NCI-H460 (cell line): ENCODE measurements around the gene SND1. TPM values are rescaled to one million over a fixed set of nuclear protein-coding genes. Genes with fewer than 3 reads are reported as not detected.

ENCODE experiments used
- DNase-seq: peaks from one replicate; pipeline ENCODE4 v3.0.0-alpha.2; 2016; ENCODE audit warnings: low read depth; ENCODE audit errors: extremely low read depth
- total RNA-seq: library from RNA; depleted of rRNA; stranded (reverse); fragments of >200 nt; shearing (Covaris generic); gene quantifications from 2 replicates; pipeline ENCODE4 v1.2.3, GENCODE V29; 2014

SND1 gene
- total RNA-seq, 1 experiment from 2014 or later, result 193 TPM

- no peak for DNase-seq
Measured at GRCh38 chr7:128120116-128120515, 468.1 kb downstream of the SND1 start.

GRCh38 chr7:128120976-128121490 lies 469.0 kb downstream of the SND1 start:
- no peak for DNase-seq

GRCh38 chr7:128121711-128122530 lies 469.9 kb downstream of the SND1 start:
- no peak for DNase-seq

- no peak for DNase-seq
Measured at GRCh38 chr7:128122576-128123290, 470.7 kb downstream of the SND1 start.

- DNase-seq, result no peak
Measured at GRCh38 chr7:128123291-128124037, 471.5 kb downstream of the SND1 start.

GRCh38 chr7:128124786-128125185 lies 472.8 kb downstream of the SND1 start:
- no peak for DNase-seq

- no peak for DNase-seq
Measured at GRCh38 chr7:128125816-128126215, 473.8 kb downstream of the SND1 start.

- DNase-seq, result no peak
Measured at GRCh38 chr7:128128401-128128800, 476.4 kb downstream of the SND1 start.

GRCh38 chr7:128129224-128129864 lies 477.4 kb downstream of the SND1 start:
- no peak for DNase-seq

- no peak for DNase-seq
Measured at GRCh38 chr7:128131115-128131514, 479.1 kb downstream of the SND1 start.

- DNase-seq, result no peak
Measured at GRCh38 chr7:128131731-128132130, 479.7 kb downstream of the SND1 start.

- DNase-seq, result no peak
Measured at GRCh38 chr7:128132426-128133069, 480.6 kb downstream of the SND1 start.

- no peak for DNase-seq
Measured at GRCh38 chr7:128135159-128135514, 483.1 kb downstream of the SND1 start.

- DNase-seq, result peak; percentile 37
Measured at GRCh38 chr7:128135515-128136214, 483.7 kb downstream of the SND1 start.

- no peak for DNase-seq
Measured at GRCh38 chr7:128136215-128136597, 484.2 kb downstream of the SND1 start.

GRCh38 chr7:128137181-128137580 lies 485.2 kb downstream of the SND1 start:
- no peak for DNase-seq

- DNase-seq, result no peak
Measured at GRCh38 chr7:128139406-128139805, 487.4 kb downstream of the SND1 start.

- no peak for DNase-seq
Measured at GRCh38 chr7:128141683-128142195, 489.7 kb downstream of the SND1 start.
